H9 (cell line): Measurements from ENCODE around the gene SH3RF3. TPM values are rescaled to one million over a fixed set of nuclear protein-coding genes. Genes with fewer than 3 reads are reported as not detected.

Experiments used
- DNase-seq: peaks from one replicate; pipeline ENCODE4 v3.0.0-alpha.2; 2017
- H2AFZ ChIP-seq: one replicate; pipeline ENCODE4 v1.6.1; 2013; ENCODE audit warnings: mild to moderate bottlenecking, low read length, control low read depth, moderate library complexity
- H2AK5ac ChIP-seq: 2 replicates; pipeline ENCODE4 v1.6.1; 2013; ENCODE audit warnings: low read length, control low read depth, mixed read lengths; ENCODE audit not compliant: insufficient read length
- H2BK120ac ChIP-seq: one replicate; pipeline ENCODE4 v1.6.1; 2013; ENCODE audit warnings: low read depth, mild to moderate bottlenecking, low read length, control low read depth, inconsistent platforms; ENCODE audit not compliant: poor library complexity, severe bottlenecking
- H2BK12ac ChIP-seq: 2 replicates; pipeline ENCODE4 v1.6.1; 2013; ENCODE audit warnings: low read length, control low read depth, mixed read lengths, low read depth; ENCODE audit not compliant: insufficient read length
- H2BK15ac ChIP-seq: 2 replicates; pipeline ENCODE4 v1.6.1; 2013; ENCODE audit warnings: low read depth, low read length, control low read depth
- H2BK20ac ChIP-seq: one replicate; pipeline ENCODE4 v1.6.1; 2013; ENCODE audit warnings: low read depth, mild to moderate bottlenecking, low read length, control low read depth, inconsistent platforms; ENCODE audit not compliant: poor library complexity, severe bottlenecking
- H2BK5ac ChIP-seq: 2 replicates; pipeline ENCODE4 v1.6.1; 2013; ENCODE audit warnings: low read length, control low read depth, mixed read lengths; ENCODE audit not compliant: insufficient read length
- H3K14ac ChIP-seq: 2 replicates; pipeline ENCODE4 v1.6.1; 2013; ENCODE audit warnings: low read length, control low read depth; ENCODE audit not compliant: insufficient read depth
- H3K18ac ChIP-seq: 2 replicates; pipeline ENCODE4 v1.6.1; 2013; ENCODE audit warnings: low read depth, mild to moderate bottlenecking, mixed read lengths, low read length, control low read depth; ENCODE audit not compliant: insufficient read length
- H3K23ac ChIP-seq: 2 replicates; pipeline ENCODE4 v1.6.1; 2013; ENCODE audit warnings: low read length, control low read depth, mixed read lengths, low read depth; ENCODE audit not compliant: insufficient read length
- H3K23me2 ChIP-seq: 2 replicates; pipeline ENCODE4 v1.6.1; 2013; ENCODE audit warnings: low read depth, mild to moderate bottlenecking, mixed read lengths, low read length, control low read depth; ENCODE audit not compliant: insufficient read length, poor library complexity, severe bottlenecking
- H3K27ac ChIP-seq: 2 replicates; pipeline ENCODE4 v1.5.1; 2013; ENCODE audit warnings: low read length, control low read depth, mixed read lengths, low read depth; ENCODE audit not compliant: insufficient read length
- H3K27me3 ChIP-seq: 2 replicates; pipeline ENCODE4 v1.6.1; 2013; ENCODE audit warnings: low read length, control low read depth, inconsistent platforms; ENCODE audit not compliant: insufficient read depth
- H3K4ac ChIP-seq: 2 replicates; pipeline ENCODE4 v1.6.1; 2013; ENCODE audit warnings: low read depth, mild to moderate bottlenecking, control low read depth, inconsistent platforms, low read length, moderate library complexity
- H3K4me1 ChIP-seq: 2 replicates; pipeline ENCODE4 v1.6.1; 2013; ENCODE audit warnings: low read length, control low read depth, inconsistent platforms; ENCODE audit not compliant: insufficient read depth
- H3K4me2 ChIP-seq: 2 replicates; pipeline ENCODE4 v1.6.1; 2013; ENCODE audit warnings: low read length, control low read depth, mixed read lengths; ENCODE audit not compliant: insufficient read length, insufficient read depth
- H3K56ac ChIP-seq: 2 replicates; pipeline ENCODE4 v1.6.1; 2013; ENCODE audit warnings: low read depth, mild to moderate bottlenecking, mixed read lengths, low read length, control low read depth; ENCODE audit not compliant: insufficient read length
- H3K79me1 ChIP-seq: 2 replicates; pipeline ENCODE4 v1.6.1; 2013; ENCODE audit warnings: low read depth, mild to moderate bottlenecking, moderate library complexity, low read length, control low read depth, inconsistent platforms; ENCODE audit not compliant: insufficient read depth, poor library complexity, severe bottlenecking
- H3K79me2 ChIP-seq: 2 replicates; pipeline ENCODE4 v1.6.1; 2013; ENCODE audit warnings: low read length, control low read depth, inconsistent platforms; ENCODE audit not compliant: insufficient read depth
- H3K9ac ChIP-seq: 2 replicates; pipeline ENCODE4 v1.6.1; 2013; ENCODE audit warnings: low read length, control low read depth, mixed read lengths; ENCODE audit not compliant: insufficient read length; ENCODE audit errors: extremely low read depth
- H3K9me3 ChIP-seq: one replicate; pipeline ENCODE4 v1.6.1; 2013; ENCODE audit warnings: low read depth, low read length, inconsistent platforms; ENCODE audit not compliant: control insufficient read depth
- H3T11ph ChIP-seq: one replicate; pipeline ENCODE4 v1.6.1; 2013; ENCODE audit warnings: mild to moderate bottlenecking, low read length, control low read depth, inconsistent platforms
- H4K20me1 ChIP-seq: one replicate; pipeline ENCODE4 v1.6.1; 2013; ENCODE audit not compliant: control insufficient read depth, insufficient read length, insufficient read depth
- H4K5ac ChIP-seq: 2 replicates; pipeline ENCODE4 v1.6.1; 2013; ENCODE audit warnings: low read depth, mild to moderate bottlenecking, mixed read lengths, low read length, control low read depth; ENCODE audit not compliant: insufficient read length
- H4K8ac ChIP-seq: replicated peaks from 2 replicates; pipeline ENCODE4 v1.6.1; 2013; ENCODE audit warnings: low read length, control low read depth, mixed read lengths, low read depth; ENCODE audit not compliant: insufficient read length
- H4K91ac ChIP-seq: 2 replicates; pipeline ENCODE4 v1.6.1; 2013; ENCODE audit warnings: low read depth, mild to moderate bottlenecking, moderate library complexity, mixed read lengths, low read length, control low read depth; ENCODE audit not compliant: insufficient read length
- H3K27ac Mint-ChIP-seq, 3 experiments: 2 replicates in 2 of 3; 3 replicates in 1 of 3; pipeline ENCODE4 v1.8.0; 2020 to 2021; ENCODE audit warnings: mixed read lengths in 3 of 3, mild to moderate bottlenecking in 1 of 3, moderate library complexity in 1 of 3
- H3K27me3 Mint-ChIP-seq: 2 replicates; pipeline ENCODE4 v1.8.0; 2021; ENCODE audit warnings: low read depth, mild to moderate bottlenecking, moderate library complexity, mixed read lengths
- H3K36me3 Mint-ChIP-seq, 3 experiments: 2 replicates in 2 of 3; 3 replicates in 1 of 3; pipeline ENCODE4 v1.8.0; 2020 to 2021; ENCODE audit warnings: low read depth in 3 of 3, mixed read lengths in 3 of 3; ENCODE audit not compliant: insufficient read depth in 1 of 3
- H3K4me1 Mint-ChIP-seq, 2 experiments: 2 replicates each; pipeline ENCODE4 v1.8.0; 2020; ENCODE audit warnings: mixed read lengths in 2 of 2
- H3K4me3 Mint-ChIP-seq, 2 experiments: 2 replicates in 1 of 2; 3 replicates in 1 of 2; pipeline ENCODE4 v1.8.0; 2020 to 2021; ENCODE audit warnings: mild to moderate bottlenecking in 2 of 2, mixed read lengths in 2 of 2, moderate library complexity in 1 of 2
- H3K9me3 Mint-ChIP-seq, 2 experiments: 2 replicates in 1 of 2; 3 replicates in 1 of 2; pipeline ENCODE4 v1.8.0; 2020; ENCODE audit warnings: mild to moderate bottlenecking in 2 of 2, mixed read lengths in 2 of 2, moderate library complexity in 1 of 2
- CTCF ChIP-seq: fragments of 200-600 bp; sonication (generic); conservative IDR thresholded peaks from 3 replicates; pipeline ENCODE4 v1.8.0; 2021; ENCODE audit warnings: antibody characterized with exemption, mild to moderate bottlenecking
- WGBS: extraction: QIAGEN DNeasy Blood & Tissue Kit; methylation state at CpG from one replicate; pipeline ENCODE4 v1.1.7; 2013; ENCODE audit warnings: missing lambda C conversion rate, low lambda C conversion rate, mixed read lengths; ENCODE audit not compliant: insufficient read length; ENCODE audit errors: extremely low coverage; 5-methylcytosine and 5-hydroxymethylcytosine counted together
- total RNA-seq: library from RNA; stranded (reverse); gene quantifications from 2 replicates; pipeline ENCODE4 v1.2.1, GENCODE V29; 2021

The SH3RF3 gene
- total RNA-seq, 1 experiment from 2014 or later: 0.46 TPM

- H3K4me1 ChIP-seq: no peaks in the 10 kb centered on the region
- H3K4me1 Mint-ChIP-seq: no peaks in the 10 kb centered on the region
- H3K9me3 Mint-ChIP-seq: no peaks in the 10 kb centered on the region
- H4K91ac ChIP-seq: no peak overlapping the region
- no peak overlapping the region for H3K14ac ChIP-seq
- H3K27ac ChIP-seq: no peak overlapping the region
- H4K5ac ChIP-seq: no peak overlapping the region
- H2BK20ac ChIP-seq: no peak overlapping the region
- H3K9me3 ChIP-seq: no peaks in the 10 kb centered on the region
- H3K23me2 ChIP-seq: no peaks in the 10 kb centered on the region
- no peaks in the 10 kb centered on the region for H3K79me1 ChIP-seq
- H3K4me2 ChIP-seq: no peak overlapping the region
- H3K18ac ChIP-seq: no peak overlapping the region
- no peak overlapping the region for H4K8ac ChIP-seq
- H3K4ac ChIP-seq: no peak overlapping the region
- no CpG with 5 or more reads among the region's 15 CpGs for WGBS
- H3K27me3 ChIP-seq: no peaks in the 10 kb centered on the region
- H3K79me2 ChIP-seq: no peaks in the 10 kb centered on the region
- no peak overlapping the region for H2AK5ac ChIP-seq
- no peaks in the 10 kb centered on the region for H4K20me1 ChIP-seq
- no peak overlapping the region; a peak in 1 of 7 replicates for H3K27ac Mint-ChIP-seq
- no peak overlapping the region for H3K4me3 Mint-ChIP-seq
- no peak overlapping the region for H3K56ac ChIP-seq
- H2AFZ ChIP-seq: no peak overlapping the region
- no peak overlapping the region for H2BK5ac ChIP-seq
- H3K36me3 Mint-ChIP-seq: no peaks in the 10 kb centered on the region
- H3K9ac ChIP-seq: no peak overlapping the region
- H2BK15ac ChIP-seq: no peak overlapping the region
- no peak overlapping the region for H2BK12ac ChIP-seq
- H3K27me3 Mint-ChIP-seq: peaks cover 7% of the 10 kb centered on the region
- no peak overlapping the region for H2BK120ac ChIP-seq
- H3K23ac ChIP-seq: no peak overlapping the region
- H3T11ph ChIP-seq: no peak overlapping the region
- DNase-seq: no peak
- TF ChIP-seq CTCF: no peak
These were observed 15.7 kb downstream of the SH3RF3 start for GRCh38 chr2:109144721-109145120.
